ENCODE measurements around the gene DOK6. TPM values are rescaled to one million over a fixed set of nuclear protein-coding genes. Genes with fewer than 3 reads are reported as not detected.

The DOK6 gene
- total and polyA plus RNA-seq, 2 donors (not counting 3 experiments of a cell fraction or from before 2014, with no cell fraction given) = under 0.01 TPM; not detected in 1

GRCh38 chr18:69737851-69738250, 337.2 kb downstream of the DOK6 start:
- no peak overlapping the region for H3K9ac ChIP-seq (replicated peaks; ENCODE audit: extremely low read depth, insufficient read depth, low read length)
- H4K20me1 ChIP-seq (replicated peaks; ENCODE audit: control insufficient read depth, extremely low read depth, insufficient read depth, low read length) = no peaks in the 10 kb centered on the region
- no TSS peak for BruUV-seq (replicated peaks)
- no peak overlapping the region for H3K27ac ChIP-seq (ENCODE audit: insufficient read depth, low read depth, low read length)
- TF ChIP-seq FOS (IDR thresholded peaks at IDR 0.05; ENCODE audit: borderline replicate concordance, insufficient read depth, low read length) = no peak
- no peak for TF ChIP-seq EZH2 (IDR thresholded peaks at IDR 0.05; ENCODE audit: borderline replicate concordance, low read depth, low read length, severe bottlenecking)
- no peak for TF ChIP-seq CTCF (IDR thresholded peaks at IDR 0.05; ENCODE audit: extremely low read depth in 1 of 2, insufficient read depth in 1 of 2, low read depth in 1 of 2, low read length in 2 of 2)
- no peak for TF ChIP-seq JUN (IDR thresholded peaks at IDR 0.05; ENCODE audit: borderline replicate concordance, insufficient read depth, insufficient read length, low read depth)
- no peak for TF ChIP-seq GATA2 (IDR thresholded peaks at IDR 0.05; ENCODE audit: insufficient read depth, insufficient read length, low read depth, low read length)
- TF ChIP-seq MYC (IDR thresholded peaks at IDR 0.05; ENCODE audit: low read depth, low read length) = no peak
- no peak for TF ChIP-seq POLR2A (IDR thresholded peaks at IDR 0.05; ENCODE audit: low read depth, low read length)
- no peak for TF ChIP-seq MAX (IDR thresholded peaks at IDR 0.05; ENCODE audit: insufficient read depth, insufficient read length)
- TF ChIP-seq POLR2AphosphoS5 (IDR thresholded peaks at IDR 0.05; ENCODE audit: insufficient read depth, low read depth, low read length) = no peak
- no peaks in the 10 kb centered on the region for H3K9me3 ChIP-seq (replicated peaks; ENCODE audit: control insufficient read depth, insufficient read depth, low read length)
- H3K27me3 ChIP-seq (ENCODE audit: control insufficient read depth in 2 of 2, insufficient read depth in 2 of 2, low read length in 2 of 2) = no peaks in the 10 kb centered on the region
- FAIRE-seq (no peak), DNase-seq (ENCODE audit: low read depth, low spot score) (no peak)
- H3K9me1 ChIP-seq (replicated peaks; ENCODE audit: control insufficient read depth, extremely low read depth, insufficient read depth, low read length) = no peaks in the 10 kb centered on the region
- POLR2A ChIA-PET = no interaction called here
- CTCF ChIA-PET = no interaction called here
- no peak overlapping the region for H3K4me3 ChIP-seq (replicated peaks in 1 of 3; ENCODE audit: insufficient read depth in 1 of 3, low read depth in 1 of 3, low read length in 3 of 3)
- intact Hi-C loops (cut with micrococcal nuclease) (no loop called here), dilution Hi-C loops (cut with MboI; ENCODE audit: extremely low pct_ligation_motif_present, low sequenced_read_pairs) (no loop called here)
- H3K36me3 ChIP-seq (ENCODE audit: control insufficient read depth in 2 of 2, extremely low read depth in 1 of 2, insufficient read depth in 2 of 2, low read length in 2 of 2) = no peaks in the 10 kb centered on the region
- H3K4me1 ChIP-seq (ENCODE audit: control insufficient read depth, extremely low read depth, insufficient read depth, low read length) = no peaks in the 10 kb centered on the region
- H3K4me2 ChIP-seq (ENCODE audit: insufficient read depth, low read length) = no peak overlapping the region
- no peaks in the 10 kb centered on the region for H3K79me2 ChIP-seq (ENCODE audit: control insufficient read depth, insufficient read depth, low read length)
- H2AFZ ChIP-seq (ENCODE audit: low read depth, low read length) = no peak overlapping the region

Data from endothelial cell of umbilical vein (primary cell).